ENCODE data around the gene SCN10A. TPM values are rescaled to one million over a fixed set of nuclear protein-coding genes. Genes with fewer than 3 reads are reported as not detected.
A peak's percentile ranks its signal among the peaks of the same experiment; 100 is the strongest.

Gene SCN10A
- not detected for total RNA-seq

DNA sequence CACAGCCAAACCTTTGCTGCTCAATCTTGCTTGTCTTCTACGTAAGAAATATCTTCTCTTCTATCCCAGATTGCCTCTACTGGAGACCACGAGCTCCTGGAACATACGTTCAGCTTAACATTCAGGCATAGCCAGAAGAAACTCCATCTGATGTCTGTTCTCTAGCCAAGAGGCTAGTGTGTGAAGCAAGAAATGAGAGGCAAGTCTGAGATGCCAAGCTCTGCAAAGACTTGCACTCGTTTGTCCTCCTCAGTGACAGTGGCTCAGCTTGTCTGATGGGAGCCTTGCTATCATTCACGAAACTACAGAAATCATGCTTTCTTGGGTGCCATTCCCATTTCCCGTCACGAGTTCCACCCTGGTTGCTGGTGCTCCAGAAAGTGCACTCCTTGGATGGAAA, at the start of gene SCN10A:
SCN10A (minus strand) TSS at position 192 of the 400 bp plus-strand sequence. CDS start 22,207 bp downstream, outside the sequence.
- ATAC-seq, result no peak
- no peak for DNase-seq
- no peaks in the 10 kb centered on the region for H3K36me3 Mint-ChIP-seq (ENCODE audit: insufficient read depth)
- H3K27me3 Mint-ChIP-seq (ENCODE audit: low read depth), result peaks cover 5% of the 10 kb centered on the region
- H3K9me3 Mint-ChIP-seq, result no peaks in the 10 kb centered on the region
- no peaks in the 10 kb centered on the region for H3K4me1 Mint-ChIP-seq (ENCODE audit: low read depth)
- no peak within 1 kb of the TSS for H3K4me3 Mint-ChIP-seq

DNA sequence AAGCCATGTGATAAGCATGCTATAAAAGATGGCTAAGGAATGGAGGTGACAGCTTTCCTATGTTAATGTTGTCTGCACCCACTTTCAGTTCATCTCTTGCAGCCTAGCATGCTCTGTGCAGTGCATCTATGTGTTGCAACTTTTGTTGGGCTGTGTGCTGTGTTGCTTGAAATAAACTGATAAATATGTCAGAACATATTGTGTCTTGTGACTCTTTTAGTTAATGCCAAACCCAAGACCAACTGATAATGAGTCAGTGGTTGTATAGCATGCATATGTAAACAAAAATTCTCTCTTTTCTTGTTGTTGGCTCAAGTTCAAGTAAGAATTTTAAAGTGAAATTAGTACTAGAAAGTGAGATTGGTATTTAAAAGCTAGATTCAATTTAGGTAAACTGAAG, 37.0 kb upstream of the SCN10A start:
- Mint-ChIP-seq H3K36me3 (ENCODE audit: insufficient read depth) (no peaks in the 10 kb centered on the region), H3K9me3 (peaks cover 12% of the 10 kb centered on the region), H3K27me3 (ENCODE audit: low read depth) (peaks cover 17% of the 10 kb centered on the region), H3K4me3 (no peak overlapping the region), H3K4me1 (ENCODE audit: low read depth) (no peaks in the 10 kb centered on the region)
- DNase-seq, result no peak
- no peak for ATAC-seq

DNA sequence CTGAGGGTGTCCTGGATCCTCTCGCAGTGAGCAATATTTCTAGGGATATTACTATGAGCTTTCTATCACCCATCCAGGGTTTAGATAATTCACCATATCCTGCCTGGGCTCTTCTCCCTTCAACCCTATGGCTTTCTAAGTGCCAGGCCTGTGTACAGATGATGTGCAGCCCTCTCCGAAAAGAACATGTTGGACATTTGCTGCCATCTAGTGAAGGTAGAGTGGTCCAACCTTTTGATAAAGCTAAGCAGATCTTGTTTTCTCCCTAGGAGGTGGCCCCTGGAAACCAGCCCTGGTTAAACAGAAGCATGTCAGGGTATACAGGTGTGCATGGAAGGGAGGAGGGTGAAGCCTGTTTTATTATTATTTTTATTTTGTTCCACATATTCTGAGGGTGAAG, 27.9 kb upstream of the SCN10A start:
- H3K27me3 Mint-ChIP-seq (ENCODE audit: low read depth), result peaks cover 27% of the 10 kb centered on the region
- no peaks in the 10 kb centered on the region for H3K4me1 Mint-ChIP-seq (ENCODE audit: low read depth)
- DNase-seq, result no peak
- H3K36me3 Mint-ChIP-seq (ENCODE audit: insufficient read depth), result no peaks in the 10 kb centered on the region
- no peak overlapping the region for H3K4me3 Mint-ChIP-seq
- ATAC-seq, result no peak
- no peaks in the 10 kb centered on the region for H3K9me3 Mint-ChIP-seq

- Mint-ChIP-seq H3K9me3 (no peaks in the 10 kb centered on the region), H3K36me3 (ENCODE audit: insufficient read depth) (no peaks in the 10 kb centered on the region), H3K27me3 (ENCODE audit: low read depth) (peaks cover 26% of the 10 kb centered on the region), H3K4me1 (ENCODE audit: low read depth) (no peaks in the 10 kb centered on the region), H3K4me3 (no peak overlapping the region)
- ATAC-seq (no peak), DNase-seq (no peak)
These were observed 26.4 kb upstream of the SCN10A start for GRCh38 chr3:38842266-38842965.

- no peak for ATAC-seq
- H3K27me3 Mint-ChIP-seq (ENCODE audit: low read depth), result peaks cover 19% of the 10 kb centered on the region
- H3K4me1 Mint-ChIP-seq (ENCODE audit: low read depth), result no peaks in the 10 kb centered on the region
- no peaks in the 10 kb centered on the region for H3K36me3 Mint-ChIP-seq (ENCODE audit: insufficient read depth)
- no peak for DNase-seq
- H3K9me3 Mint-ChIP-seq, result no peaks in the 10 kb centered on the region
- H3K4me3 Mint-ChIP-seq, result no peak overlapping the region
These were observed 25.0 kb upstream of the SCN10A start for GRCh38 chr3:38840987-38841386.

DNA sequence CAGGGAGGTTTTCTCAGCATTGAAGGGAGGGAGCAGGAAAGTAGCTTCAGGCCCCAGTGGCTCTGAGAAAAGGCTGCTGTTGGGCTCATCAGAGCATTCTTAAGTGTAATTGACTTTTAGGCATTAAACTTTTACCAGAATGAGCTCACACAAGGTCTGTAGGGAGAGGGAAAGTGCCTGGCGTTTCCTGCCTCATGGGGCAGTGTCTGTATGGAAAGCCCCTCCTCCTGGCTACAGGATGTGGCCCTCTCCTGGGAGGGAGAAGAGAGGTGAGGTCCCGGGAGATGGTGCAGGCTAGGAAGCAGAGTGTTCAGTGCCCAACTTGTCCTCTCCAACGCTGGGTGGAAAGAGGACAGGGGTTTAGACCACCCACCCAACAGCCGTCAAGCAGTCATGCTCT, 21.3 kb upstream of the SCN10A start:
- no peak for DNase-seq
- Mint-ChIP-seq H3K9me3 (no peaks in the 10 kb centered on the region), H3K4me1 (ENCODE audit: low read depth) (peaks cover 12% of the 10 kb centered on the region), H3K36me3 (ENCODE audit: insufficient read depth) (no peaks in the 10 kb centered on the region), H3K27me3 (ENCODE audit: low read depth) (no peaks in the 10 kb centered on the region), H3K4me3 (no peak overlapping the region)
- peak in 1 of 2 donors; percentile 30 for ATAC-seq

GRCh38 chr3:38836561-38836960, 20.5 kb upstream of the SCN10A start:
- no peak overlapping the region for H3K4me3 Mint-ChIP-seq
- H3K27me3 Mint-ChIP-seq (ENCODE audit: low read depth), result no peaks in the 10 kb centered on the region
- ATAC-seq (no peak), DNase-seq (no peak)
- no peaks in the 10 kb centered on the region for H3K36me3 Mint-ChIP-seq (ENCODE audit: insufficient read depth)
- H3K4me1 Mint-ChIP-seq (ENCODE audit: low read depth), result peaks cover 12% of the 10 kb centered on the region
- no peaks in the 10 kb centered on the region for H3K9me3 Mint-ChIP-seq

DNA sequence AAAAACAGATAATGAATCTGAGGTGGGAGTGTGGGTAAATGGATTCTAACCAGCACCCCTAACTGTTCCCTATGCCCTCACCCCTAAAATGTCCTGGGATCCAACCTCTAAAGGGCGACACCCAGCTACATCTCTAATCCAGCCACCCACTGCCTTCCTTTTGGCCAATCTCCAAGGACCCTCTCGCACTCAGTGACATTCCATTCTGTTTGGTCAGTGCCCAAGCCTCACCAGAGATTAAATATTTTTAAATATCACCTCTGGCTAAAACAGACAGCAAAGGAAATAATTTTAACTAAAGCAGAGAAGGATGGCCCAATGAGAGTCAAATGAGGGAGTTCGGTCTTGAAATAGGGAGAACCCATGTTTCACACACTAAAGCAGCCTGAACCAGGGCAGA, 19.9 kb upstream of the SCN10A start:
- ATAC-seq (no peak), DNase-seq (no peak)
- H3K27me3 Mint-ChIP-seq (ENCODE audit: low read depth), result no peaks in the 10 kb centered on the region
- no peaks in the 10 kb centered on the region for H3K36me3 Mint-ChIP-seq (ENCODE audit: insufficient read depth)
- no peaks in the 10 kb centered on the region for H3K9me3 Mint-ChIP-seq
- peaks cover 12% of the 10 kb centered on the region for H3K4me1 Mint-ChIP-seq (ENCODE audit: low read depth)
- no peak overlapping the region for H3K4me3 Mint-ChIP-seq

- H3K4me1 Mint-ChIP-seq (ENCODE audit: low read depth), result peaks cover 12% of the 10 kb centered on the region
These were observed 18.7 kb upstream of the SCN10A start for GRCh38 chr3:38834717-38835116.

GRCh38 chr3:38834110-38834509, 18.1 kb upstream of the SCN10A start:
- H3K27me3 Mint-ChIP-seq (ENCODE audit: low read depth), result no peaks in the 10 kb centered on the region
- ATAC-seq (peak; percentile 47 to 65), DNase-seq (no peak)
- H3K9me3 Mint-ChIP-seq, result no peaks in the 10 kb centered on the region
- no peak overlapping the region for H3K4me3 Mint-ChIP-seq
- peaks cover 12% of the 10 kb centered on the region for H3K4me1 Mint-ChIP-seq (ENCODE audit: low read depth)
- H3K36me3 Mint-ChIP-seq (ENCODE audit: insufficient read depth), result no peaks in the 10 kb centered on the region

More at GRCh38 chr3:38834717-38835116, 18.7 kb upstream of the SCN10A start:
- no peak for ATAC-seq
- Mint-ChIP-seq H3K4me3 (no peak overlapping the region), H3K36me3 (ENCODE audit: insufficient read depth) (no peaks in the 10 kb centered on the region), H3K9me3 (no peaks in the 10 kb centered on the region), H3K27me3 (ENCODE audit: low read depth) (no peaks in the 10 kb centered on the region)
- DNase-seq, result no peak

DNA sequence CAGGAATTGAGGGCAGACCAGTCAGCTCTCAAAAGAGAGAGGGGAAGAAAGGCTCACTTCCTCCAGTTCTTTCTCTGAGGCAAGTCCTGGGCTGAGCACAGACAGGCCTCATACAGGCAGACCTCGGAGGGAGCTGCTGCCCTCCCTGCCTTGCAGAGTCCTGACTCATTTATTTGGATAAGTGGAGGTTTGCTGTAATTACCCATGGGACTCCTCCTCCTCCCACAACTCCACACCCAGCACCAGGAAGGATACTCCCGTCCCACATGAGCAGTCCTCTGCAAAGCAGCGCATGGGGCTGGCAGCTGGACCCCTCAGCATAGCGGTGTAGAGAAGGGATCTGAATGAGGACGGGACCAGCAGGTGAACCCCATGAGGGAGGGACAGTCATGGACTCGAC, 13.4 kb upstream of the SCN10A start:
- no peak overlapping the region for H3K4me3 Mint-ChIP-seq
- H3K9me3 Mint-ChIP-seq, result no peaks in the 10 kb centered on the region
- no peaks in the 10 kb centered on the region for H3K36me3 Mint-ChIP-seq (ENCODE audit: insufficient read depth)
- no peak for DNase-seq
- H3K4me1 Mint-ChIP-seq (ENCODE audit: low read depth), result peaks cover 7% of the 10 kb centered on the region
- ATAC-seq, result no peak
- peaks cover 1% of the 10 kb centered on the region for H3K27me3 Mint-ChIP-seq (ENCODE audit: low read depth)

DNA sequence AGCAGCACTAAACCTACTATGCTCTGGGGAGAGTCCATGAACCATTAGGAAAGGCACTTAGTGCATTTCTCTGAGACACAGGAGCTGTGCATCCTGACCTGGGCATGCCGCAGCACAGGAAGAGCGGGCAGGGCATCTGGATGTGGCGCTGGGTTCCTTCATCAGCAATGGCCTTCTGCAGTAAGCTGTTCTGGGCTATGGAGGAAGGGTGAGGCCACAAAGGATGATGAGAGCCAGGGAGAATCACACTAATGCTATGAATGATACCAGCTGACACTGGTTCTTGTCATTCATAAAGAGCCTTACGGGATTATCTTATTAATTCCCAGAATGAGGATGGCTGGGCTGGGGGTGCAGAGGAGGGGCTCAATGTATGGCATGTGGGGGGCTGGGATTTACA, 12.7 kb upstream of the SCN10A start:
- no peaks in the 10 kb centered on the region for H3K36me3 Mint-ChIP-seq (ENCODE audit: insufficient read depth)
- no peak overlapping the region for H3K4me3 Mint-ChIP-seq
- H3K9me3 Mint-ChIP-seq, result no peaks in the 10 kb centered on the region
- peaks cover 6% of the 10 kb centered on the region for H3K27me3 Mint-ChIP-seq (ENCODE audit: low read depth)
- ATAC-seq (no peak), DNase-seq (no peak)
- peaks cover 3% of the 10 kb centered on the region for H3K4me1 Mint-ChIP-seq (ENCODE audit: low read depth)

GRCh38 chr3:38827791-38828190, 11.8 kb upstream of the SCN10A start:
- Mint-ChIP-seq H3K9me3 (no peaks in the 10 kb centered on the region), H3K4me3 (no peak overlapping the region), H3K27me3 (ENCODE audit: low read depth) (peaks cover 6% of the 10 kb centered on the region), H3K4me1 (ENCODE audit: low read depth) (no peaks in the 10 kb centered on the region), H3K36me3 (ENCODE audit: insufficient read depth) (no peaks in the 10 kb centered on the region)
- ATAC-seq, result no peak
- no peak for DNase-seq

DNA sequence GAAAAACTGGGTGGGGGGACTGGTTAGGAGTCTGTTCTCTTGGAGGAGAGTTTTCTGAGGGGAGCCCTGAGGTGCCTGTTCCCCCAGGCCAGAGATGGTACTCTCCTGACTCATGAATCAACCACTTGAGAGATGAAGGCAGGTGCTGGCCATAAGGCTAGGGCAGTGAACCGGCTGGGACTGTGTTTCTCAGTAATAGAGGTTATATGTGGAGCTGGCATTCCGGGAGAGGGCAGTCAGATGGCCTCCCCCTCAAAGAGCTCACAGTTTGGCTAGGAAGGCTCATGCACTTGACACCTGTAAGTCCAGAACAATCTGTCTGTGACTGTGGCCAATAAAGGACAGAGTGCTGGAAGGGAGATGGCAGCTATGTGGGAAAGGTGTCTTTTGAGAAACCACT, 10.0 kb upstream of the SCN10A start:
- H3K27me3 Mint-ChIP-seq (ENCODE audit: low read depth), result peaks cover 12% of the 10 kb centered on the region
- ATAC-seq (no peak), DNase-seq (no peak)
- no peaks in the 10 kb centered on the region for H3K9me3 Mint-ChIP-seq
- no peaks in the 10 kb centered on the region for H3K36me3 Mint-ChIP-seq (ENCODE audit: insufficient read depth)
- no peaks in the 10 kb centered on the region for H3K4me1 Mint-ChIP-seq (ENCODE audit: low read depth)
- H3K4me3 Mint-ChIP-seq, result no peak overlapping the region

DNA sequence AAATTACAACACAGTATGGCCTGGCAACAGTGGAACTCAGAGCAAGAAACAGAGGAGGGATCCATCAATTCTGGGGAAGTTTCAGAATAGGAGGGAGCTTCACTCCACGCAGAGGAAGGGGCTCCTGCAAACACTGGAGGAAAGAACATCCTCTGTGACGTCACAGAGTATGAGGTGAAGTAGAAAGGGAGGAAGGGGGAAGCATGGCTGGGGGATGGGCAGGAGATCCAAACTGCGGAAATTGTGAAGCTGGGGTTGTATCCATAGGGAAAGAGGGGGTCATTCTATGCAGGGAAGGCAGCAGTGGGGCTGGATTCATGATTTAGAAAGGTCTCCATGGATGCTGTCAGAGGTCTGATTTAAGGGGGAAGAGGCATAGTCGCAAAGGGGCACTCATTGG, 8.3 kb upstream of the SCN10A start:
- no peaks in the 10 kb centered on the region for H3K4me1 Mint-ChIP-seq (ENCODE audit: low read depth)
- DNase-seq, result no peak
- H3K4me3 Mint-ChIP-seq, result no peak overlapping the region
- H3K9me3 Mint-ChIP-seq, result no peaks in the 10 kb centered on the region
- peaks cover 12% of the 10 kb centered on the region for H3K27me3 Mint-ChIP-seq (ENCODE audit: low read depth)
- ATAC-seq, result no peak
- no peaks in the 10 kb centered on the region for H3K36me3 Mint-ChIP-seq (ENCODE audit: insufficient read depth)
